WERI-Rb-1 (cell line): Measurements from ENCODE around the gene RHOF.
A peak's percentile ranks its signal among the peaks of the same experiment; 100 is the strongest.

Experiments
- DNase-seq: peaks from one replicate; pipeline ENCODE4 v3.0.0-alpha.2; 2020
- H3K27ac ChIP-seq: fragments of 250-450 bp; sonication (Bioruptor Pico); 2 replicates; pipeline ENCODE4 v1.5.1; 2020; ENCODE audit warnings: mild to moderate bottlenecking, moderate library complexity
- H3K27me3 ChIP-seq: fragments of 250-450 bp; sonication (Bioruptor Pico); 2 replicates; pipeline ENCODE4 v1.5.1; 2021; ENCODE audit warnings: mild to moderate bottlenecking, low read depth, moderate library complexity; ENCODE audit not compliant: insufficient read depth, severe bottlenecking
- H3K36me3 ChIP-seq: fragments of 250-450 bp; sonication (Bioruptor Pico); 2 replicates; pipeline ENCODE4 v1.5.1; 2020; ENCODE audit warnings: mild to moderate bottlenecking, moderate library complexity
- H3K4me3 ChIP-seq: 2 replicates; pipeline ENCODE4 v1.5.1; 2011; ENCODE audit warnings: low read depth, mild to moderate bottlenecking, control low read depth, low read length
- H3K9me3 ChIP-seq: fragments of 250-450 bp; sonication (Bioruptor Pico); 2 replicates; pipeline ENCODE4 v1.5.1; 2021; ENCODE audit warnings: mild to moderate bottlenecking, moderate library complexity; ENCODE audit not compliant: severe bottlenecking
- TF ChIP-seq, protein P1 (sequence below): IDR thresholded peaks from 2 replicates; pipeline ENCODE4 v1.5.1; 2011; ENCODE audit warnings: low read depth, mild to moderate bottlenecking, control low read depth, inconsistent platforms, low read length

RHOF gene

DNA sequence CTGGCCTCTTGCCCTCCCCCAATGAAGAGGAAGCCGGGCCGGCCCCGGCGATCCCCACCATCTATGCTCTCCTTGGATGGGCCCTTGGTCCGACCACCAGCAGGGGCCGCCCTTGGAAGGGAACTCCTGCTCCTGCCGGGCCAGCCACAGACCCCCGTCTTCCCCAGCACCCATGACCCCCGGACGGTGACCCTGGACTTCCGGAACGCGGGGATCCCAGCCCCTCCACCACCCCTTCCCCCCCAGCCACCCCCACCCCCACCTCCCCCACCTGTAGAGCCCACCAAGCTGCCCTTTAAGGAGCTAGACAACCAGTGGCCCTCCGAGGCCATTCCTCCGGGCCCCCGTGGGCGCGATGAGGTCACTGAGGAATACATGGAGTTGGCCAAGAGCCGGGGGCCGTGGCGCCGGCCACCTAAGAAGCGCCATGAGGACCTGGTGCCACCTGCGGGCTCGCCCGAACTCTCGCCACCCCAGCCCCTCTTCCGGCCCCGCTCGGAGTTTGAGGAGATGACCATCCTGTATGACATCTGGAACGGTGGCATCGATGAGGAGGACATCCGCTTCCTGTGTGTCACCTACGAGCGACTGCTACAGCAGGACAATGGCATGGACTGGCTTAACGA lies 29.7 kb upstream of the RHOF start:
- H3K36me3 ChIP-seq, result peaks cover 74% of the 10 kb centered on the region
- H3K27me3 ChIP-seq, result no peaks in the 10 kb centered on the region
- H3K9me3 ChIP-seq, result no peaks in the 10 kb centered on the region
- no peak for DNase-seq
- H3K4me3 ChIP-seq, result no peak overlapping the region
- TF ChIP-seq, protein P1, sequence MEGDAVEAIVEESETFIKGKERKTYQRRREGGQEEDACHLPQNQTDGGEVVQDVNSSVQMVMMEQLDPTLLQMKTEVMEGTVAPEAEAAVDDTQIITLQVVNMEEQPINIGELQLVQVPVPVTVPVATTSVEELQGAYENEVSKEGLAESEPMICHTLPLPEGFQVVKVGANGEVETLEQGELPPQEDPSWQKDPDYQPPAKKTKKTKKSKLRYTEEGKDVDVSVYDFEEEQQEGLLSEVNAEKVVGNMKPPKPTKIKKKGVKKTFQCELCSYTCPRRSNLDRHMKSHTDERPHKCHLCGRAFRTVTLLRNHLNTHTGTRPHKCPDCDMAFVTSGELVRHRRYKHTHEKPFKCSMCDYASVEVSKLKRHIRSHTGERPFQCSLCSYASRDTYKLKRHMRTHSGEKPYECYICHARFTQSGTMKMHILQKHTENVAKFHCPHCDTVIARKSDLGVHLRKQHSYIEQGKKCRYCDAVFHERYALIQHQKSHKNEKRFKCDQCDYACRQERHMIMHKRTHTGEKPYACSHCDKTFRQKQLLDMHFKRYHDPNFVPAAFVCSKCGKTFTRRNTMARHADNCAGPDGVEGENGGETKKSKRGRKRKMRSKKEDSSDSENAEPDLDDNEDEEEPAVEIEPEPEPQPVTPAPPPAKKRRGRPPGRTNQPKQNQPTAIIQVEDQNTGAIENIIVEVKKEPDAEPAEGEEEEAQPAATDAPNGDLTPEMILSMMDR, result peak; percentile 31
- no peak overlapping the region for H3K27ac ChIP-seq

GRCh38 chr12:121822393-121823100 lies 29.1 kb upstream of the RHOF start:
- H3K27ac ChIP-seq, result no peak overlapping the region
- DNase-seq, result no peak
- H3K4me3 ChIP-seq, result no peak overlapping the region
- no peaks in the 10 kb centered on the region for H3K27me3 ChIP-seq
- peaks cover 74% of the 10 kb centered on the region for H3K36me3 ChIP-seq
- TF ChIP-seq, protein P1, result no peak
- H3K9me3 ChIP-seq, result no peaks in the 10 kb centered on the region

DNA sequence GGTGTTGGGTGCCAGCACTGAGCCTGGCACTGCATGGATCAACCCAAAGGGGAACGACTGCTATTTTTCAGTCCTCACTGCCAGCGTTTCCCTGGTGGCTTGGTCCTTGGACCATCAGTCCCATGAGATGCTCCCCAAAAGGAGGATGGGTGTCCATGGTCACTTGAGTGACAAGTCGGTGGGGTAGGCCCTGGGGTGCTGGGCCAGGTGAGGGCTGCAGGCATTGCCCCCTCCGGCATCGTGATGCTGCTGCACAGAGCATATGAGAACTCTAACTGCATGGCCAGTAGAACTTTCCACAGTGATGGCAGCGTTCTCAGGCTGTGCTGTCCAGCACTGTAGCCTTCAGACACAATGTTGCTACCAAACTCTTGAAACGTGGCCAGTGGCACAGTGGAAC lies 26.6 kb upstream of the RHOF start:
- Histone ChIP-seq H3K36me3 (peaks cover 75% of the 10 kb centered on the region), H3K4me3 (no peak overlapping the region), H3K9me3 (no peaks in the 10 kb centered on the region), H3K27ac (no peak overlapping the region), H3K27me3 (no peaks in the 10 kb centered on the region)
- no peak for DNase-seq
- TF ChIP-seq, protein P1, result no peak

DNA sequence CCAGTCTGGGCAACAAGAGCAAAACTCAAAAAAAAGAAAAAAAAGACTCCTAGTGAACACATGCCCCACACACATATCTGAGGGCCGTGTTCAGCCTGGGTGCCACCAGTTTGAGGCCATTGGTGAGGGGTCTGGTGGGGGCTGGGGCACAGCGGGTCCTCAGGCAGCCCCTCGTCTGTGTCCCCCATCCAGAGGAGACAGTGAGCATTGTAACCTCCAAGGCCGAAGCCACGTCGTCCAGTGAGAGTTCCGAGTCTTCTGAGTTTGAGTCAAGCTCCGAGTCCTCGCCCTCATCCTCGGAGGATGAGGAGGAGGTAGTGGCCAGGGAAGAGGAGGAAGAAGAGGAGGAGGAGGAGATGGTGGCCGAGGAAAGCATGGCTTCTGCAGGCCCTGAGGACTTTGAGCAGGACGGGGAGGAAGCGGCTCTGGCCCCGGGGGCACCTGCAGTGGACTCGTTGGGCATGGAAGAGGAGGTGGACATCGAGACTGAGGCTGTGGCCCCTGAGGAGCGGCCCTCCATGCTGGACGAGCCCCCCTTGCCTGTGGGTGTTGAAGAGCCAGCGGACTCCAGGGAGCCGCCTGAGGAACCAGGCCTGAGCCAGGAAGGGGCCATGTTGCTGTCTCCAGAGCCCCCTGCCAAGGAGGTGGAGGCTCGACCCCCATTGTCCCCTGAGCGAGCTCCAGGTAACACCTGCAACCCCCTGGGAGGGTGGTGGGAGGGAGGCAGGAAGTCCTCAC lies 25.9 kb upstream of the RHOF start:
- TF ChIP-seq, protein P1, result no peak
- H3K27me3 ChIP-seq, result no peaks in the 10 kb centered on the region
- H3K27ac ChIP-seq, result no peak overlapping the region
- no peak for DNase-seq
- no peaks in the 10 kb centered on the region for H3K9me3 ChIP-seq
- no peak overlapping the region for H3K4me3 ChIP-seq
- peaks cover 79% of the 10 kb centered on the region for H3K36me3 ChIP-seq

GRCh38 chr12:121817648-121818043 lies 24.2 kb upstream of the RHOF start:
- no peaks in the 10 kb centered on the region for H3K9me3 ChIP-seq
- no peak overlapping the region for H3K4me3 ChIP-seq
- no peaks in the 10 kb centered on the region for H3K27me3 ChIP-seq
- no peak overlapping the region for H3K27ac ChIP-seq
- TF ChIP-seq, protein P1, result no peak
- peaks cover 79% of the 10 kb centered on the region for H3K36me3 ChIP-seq
- DNase-seq, result no peak
